Endothelial cell of umbilical vein (primary cell): ENCODE results near the gene CBLN3. TPM values are rescaled to one million over a fixed set of nuclear protein-coding genes. Genes with fewer than 3 reads are reported as not detected.

Experiments
- BruUV-seq: library from RNA; stranded (reverse); fragments of 400-500 nt; replicated peaks from 2 replicates; lab custom pipeline; 2021; lab: Mats Ljungman, UMichigan
- CTCF ChIA-PET: fragments of 300-600, 350-600 bp; sonication (Branson Sonifier 250); formaldehyde crosslinking; loops from one replicate; lab custom pipeline; 2021; ENCODE audit warnings: antibody characterized with exemption, inconsistent platforms; lab: Charles Lee
- POLR2A ChIA-PET: fragments of 300-600, 350-600 bp; sonication (Branson Sonifier 250); formaldehyde crosslinking; loops from one replicate; lab custom pipeline; 2021; ENCODE audit warnings: antibody characterized with exemption, inconsistent platforms; lab: Charles Lee
- DNase-seq: peaks from one replicate; pipeline ENCODE4 v3.0.0-alpha.2; 2011; ENCODE audit warnings: low read depth, low spot score
- FAIRE-seq: peaks from 2 replicates; lab custom pipeline; 2011; peaks lifted over from hg19 to GRCh38; lab: Jason Lieb, UNC
- H2AFZ ChIP-seq: 2 replicates; pipeline ENCODE4 v1.6.0; 2012; ENCODE audit warnings: low read depth, low read length, control low read depth, inconsistent platforms
- H3K27ac ChIP-seq: 2 replicates; pipeline ENCODE4 v1.5.1; 2011; ENCODE audit warnings: low read depth, mild to moderate bottlenecking, control low read depth, low read length, moderate library complexity; ENCODE audit not compliant: insufficient read depth
- H3K27me3 ChIP-seq, 2 experiments: 2 replicates each; pipeline versions ENCODE4 v1.6.0 to v1.6.1; 2011; ENCODE audit warnings: low read length in 2 of 2, mixed read lengths in 1 of 2; ENCODE audit not compliant: control insufficient read depth in 2 of 2, insufficient read depth in 2 of 2
- H3K36me3 ChIP-seq, 2 experiments: 2 replicates in 1 of 2; 3 replicates in 1 of 2; pipeline ENCODE4 v1.5.1; 2011; ENCODE audit warnings: low read length in 2 of 2, mild to moderate bottlenecking in 1 of 2, moderate library complexity in 1 of 2; ENCODE audit not compliant: control insufficient read depth in 2 of 2, insufficient read depth in 2 of 2; ENCODE audit errors: extremely low read depth in 1 of 2
- H3K4me1 ChIP-seq: 3 replicates; pipeline ENCODE4 v1.5.1; 2011; ENCODE audit warnings: mild to moderate bottlenecking, low read length; ENCODE audit not compliant: control insufficient read depth, insufficient read depth; ENCODE audit errors: extremely low read depth
- H3K4me2 ChIP-seq: 2 replicates; pipeline ENCODE4 v1.6.1; 2011; ENCODE audit warnings: low read length, control low read depth, mixed read lengths; ENCODE audit not compliant: insufficient read depth
- H3K4me3 ChIP-seq, 3 experiments: fragments of 200-600 bp in 1 of 3; sonication (generic), shearing (Covaris generic) in 1 of 3; replicated peaks in 1 of 3; 2 replicates each; pipeline ENCODE4 v1.5.1; 2011 to 2016; ENCODE audit warnings: control low read depth in 3 of 3, low read length in 3 of 3, mild to moderate bottlenecking in 2 of 3, inconsistent platforms in 1 of 3, low read depth in 1 of 3, moderate library complexity in 1 of 3; ENCODE audit not compliant: insufficient read depth in 1 of 3
- H3K79me2 ChIP-seq: 2 replicates; pipeline ENCODE4 v1.6.0; 2012; ENCODE audit warnings: low read length, inconsistent platforms; ENCODE audit not compliant: control insufficient read depth, insufficient read depth
- H3K9ac ChIP-seq: replicated peaks from 2 replicates; pipeline ENCODE3; 2011; ENCODE audit warnings: low read length, control low read depth; ENCODE audit not compliant: insufficient read depth; ENCODE audit errors: extremely low read depth
- H3K9me1 ChIP-seq: replicated peaks from 3 replicates; pipeline ENCODE4 v1.6.0; 2011; ENCODE audit warnings: mild to moderate bottlenecking, low read length; ENCODE audit not compliant: control insufficient read depth, insufficient read depth; ENCODE audit errors: extremely low read depth
- H3K9me3 ChIP-seq: replicated peaks from 2 replicates; pipeline ENCODE4 v1.5.1; 2012; ENCODE audit warnings: low read length, inconsistent platforms; ENCODE audit not compliant: control insufficient read depth, insufficient read depth
- H4K20me1 ChIP-seq: replicated peaks from 2 replicates; pipeline ENCODE3; 2011; ENCODE audit warnings: mild to moderate bottlenecking, low read length; ENCODE audit not compliant: control insufficient read depth, insufficient read depth; ENCODE audit errors: extremely low read depth
- EZH2 ChIP-seq: IDR thresholded peaks from 2 replicates; pipeline ENCODE4 v1.6.1; 2012; ENCODE audit warnings: borderline replicate concordance, low read depth, mild to moderate bottlenecking, moderate library complexity, low read length, inconsistent platforms; ENCODE audit not compliant: severe bottlenecking
- FOS ChIP-seq: IDR thresholded peaks from 2 replicates; pipeline ENCODE4 v1.6.1; 2011; ENCODE audit warnings: mild to moderate bottlenecking, low read length, moderate library complexity, borderline replicate concordance; ENCODE audit not compliant: insufficient read depth
- GATA2 ChIP-seq: IDR thresholded peaks from 2 replicates; pipeline ENCODE4 v1.7.0; 2011; ENCODE audit warnings: low read depth, mild to moderate bottlenecking, moderate library complexity, mixed read lengths, low read length; ENCODE audit not compliant: insufficient read length, insufficient read depth
- JUN ChIP-seq: IDR thresholded peaks from 2 replicates; pipeline ENCODE4 v1.6.1; 2011; ENCODE audit warnings: borderline replicate concordance, low read depth; ENCODE audit not compliant: insufficient read length, insufficient read depth
- MYC ChIP-seq: IDR thresholded peaks from one replicate; pipeline ENCODE4 v1.6.1; 2011; ENCODE audit warnings: mild to moderate bottlenecking, low read depth, low read length
- POLR2A ChIP-seq: IDR thresholded peaks from 2 replicates; pipeline ENCODE4 v1.6.1; 2012; ENCODE audit warnings: low read depth, mild to moderate bottlenecking, control low read depth, low read length
- POLR2AphosphoS5 ChIP-seq: IDR thresholded peaks from 2 replicates; pipeline ENCODE4 v1.6.1; 2012; ENCODE audit warnings: low read depth, mild to moderate bottlenecking, control low read depth, low read length, moderate library complexity; ENCODE audit not compliant: insufficient read depth
- dilution Hi-C: fragments of 300-500 bp; cut with MboI; formaldehyde crosslinking; loops from one replicate; pipeline ENCODE4 v1.15.0; 2019; ENCODE audit warnings: low sequenced_read_pairs; ENCODE audit not compliant: extremely low pct_ligation_motif_present
- intact Hi-C: fragments of 100-400 bp; cut with micrococcal nuclease; formaldehyde crosslinking; loops from one replicate; pipeline ENCODE4 v1.10.0; 2022
- polyA plus RNA-seq, 4 experiments: library from polyadenylated mRNA; depleted of rRNA in 3 of 4; stranded (reverse) in 3 of 4; unstranded in 1 of 4; fragments of >200 nt; gene quantifications; 2 replicates each; pipeline versions ENCODE4 v1.2.1 to v1.2.3, GENCODE V29; 2011 to 2012; ENCODE audit warnings: missing spikeins in 1 of 4
- total RNA-seq: library from RNA; stranded (reverse); gene quantifications from 2 replicates; pipeline ENCODE4 v1.2.3, GENCODE V29; 2021
- TF ChIP-seq, protein P1 (sequence below): IDR thresholded peaks from 2 replicates; pipeline ENCODE4 v1.6.1; 2011; ENCODE audit not compliant: insufficient read depth, insufficient read length
- TF ChIP-seq, protein P2 (sequence below), 2 donors: IDR thresholded peaks; 1 replicate in 1 of 2; 2 replicates in 1 of 2; pipeline ENCODE4 v1.5.1; 2011; ENCODE audit warnings: low read length in 2 of 2, mild to moderate bottlenecking in 2 of 2, moderate library complexity in 2 of 2, control low read depth in 1 of 2, inconsistent platforms in 1 of 2, low read depth in 1 of 2; ENCODE audit not compliant: insufficient read depth in 1 of 2; ENCODE audit errors: extremely low read depth in 1 of 2

Gene CBLN3
- total and polyA plus RNA-seq, 2 donors (not counting 3 experiments of a cell fraction or from before 2014, with no cell fraction given), result 7.9 to 8.6 TPM

DNA sequence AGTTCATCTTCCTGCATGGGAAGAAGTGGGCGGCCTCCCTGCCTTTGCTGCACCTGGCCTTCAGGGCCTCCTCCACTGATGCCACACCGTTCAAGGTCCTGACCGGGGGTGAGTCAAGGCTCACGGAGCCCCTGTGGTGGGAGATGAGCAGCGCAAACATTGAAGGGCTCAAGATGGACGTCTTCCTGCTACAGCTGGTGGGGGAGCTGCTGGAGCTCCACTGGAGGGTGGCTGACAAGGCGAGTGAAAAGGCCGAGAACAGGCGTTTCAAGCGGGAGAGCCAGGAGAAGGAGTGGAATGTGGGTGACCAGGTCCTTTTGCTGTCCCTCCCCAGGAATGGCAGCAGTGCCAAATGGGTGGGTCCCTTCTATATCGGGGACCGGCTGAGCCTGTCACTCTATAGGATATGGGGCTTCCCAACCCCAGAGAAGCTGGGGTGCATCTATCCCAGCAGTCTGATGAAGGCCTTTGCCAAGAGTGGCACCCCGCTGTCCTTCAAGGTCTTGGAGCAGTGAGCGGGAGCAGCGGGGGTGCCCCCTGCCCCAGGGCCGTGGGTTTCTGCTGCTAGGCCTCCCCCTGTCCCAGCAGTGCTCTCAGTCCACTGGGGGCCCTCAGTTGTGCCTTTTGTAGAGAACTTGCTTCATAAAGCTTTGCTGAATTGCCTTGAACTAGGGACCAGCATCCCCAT, 12.4 kb downstream of the CBLN3 start:
- H3K9me1 ChIP-seq, result no peaks in the 10 kb centered on the region
- H3K4me1 ChIP-seq, result peaks cover 17% of the 10 kb centered on the region
- CTCF ChIA-PET, result interaction anchor here (1.4 to 3.9 kb wide), 3 partner anchors 14 to 84 kb away, joined by 3 to 50 read pairs (median 23); partner anchors contain the start of gene NYNRIN
- no peaks in the 10 kb centered on the region for H3K27me3 ChIP-seq
- peaks cover 4 to 32% of the 10 kb centered on the region in 2 experiments for H3K36me3 ChIP-seq
- POLR2A ChIA-PET, result interaction anchor here (1.8 kb wide), 1 partner anchor 15 kb away, joined by 5 read pairs; no protein-coding TSS in a partner anchor
- no peak overlapping the region for H3K9ac ChIP-seq
- intact Hi-C loops (no loop called here), dilution Hi-C loops (no loop called here)
- FAIRE-seq (no peak), DNase-seq (no peak)
- no peaks in the 10 kb centered on the region for H3K79me2 ChIP-seq
- H2AFZ ChIP-seq, result no peak overlapping the region
- H3K4me2 ChIP-seq, result no peak overlapping the region
- no peaks in the 10 kb centered on the region for H4K20me1 ChIP-seq
- BruUV-seq, result no TSS peak
- TF ChIP-seq GATA2 (no peak), MYC (no peak), JUN (no peak), POLR2A (no peak)
- H3K4me3 ChIP-seq, result no peak overlapping the region
- H3K27ac ChIP-seq, result no peak overlapping the region
- H3K9me3 ChIP-seq, result no peaks in the 10 kb centered on the region

GRCh38 chr14:24416254-24416931, 13.1 kb downstream of the CBLN3 start:
- Histone ChIP-seq H3K27ac (no peak overlapping the region), H3K4me2 (no peak overlapping the region), H3K9ac (no peak overlapping the region), H3K4me3 (no peak overlapping the region), H4K20me1 (no peaks in the 10 kb centered on the region), H3K27me3 (no peaks in the 10 kb centered on the region), H2AFZ (no peak overlapping the region), H3K4me1 (peaks cover 17% of the 10 kb centered on the region), H3K9me3 (no peaks in the 10 kb centered on the region), H3K79me2 (no peaks in the 10 kb centered on the region), H3K9me1 (no peaks in the 10 kb centered on the region), H3K36me3 (peaks cover 4 to 33% of the 10 kb centered on the region in 2 experiments)
- intact Hi-C loops (no loop called here), dilution Hi-C loops (no loop called here)
- FAIRE-seq (no peak), DNase-seq (no peak)
- BruUV-seq, result no TSS peak
- ChIA-PET POLR2A (no interaction called here), CTCF (interaction anchor here (1.4 to 3.9 kb wide), 2 partner anchors 15 to 17 kb away, joined by 3 to 50 read pairs; partner anchors contain the start of gene NYNRIN)
- TF ChIP-seq FOS, result no peak
- TF ChIP-seq GATA2, result no peak
- TF ChIP-seq, protein P1, sequence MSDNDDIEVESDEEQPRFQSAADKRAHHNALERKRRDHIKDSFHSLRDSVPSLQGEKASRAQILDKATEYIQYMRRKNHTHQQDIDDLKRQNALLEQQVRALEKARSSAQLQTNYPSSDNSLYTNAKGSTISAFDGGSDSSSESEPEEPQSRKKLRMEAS, result no peak
- no peak for TF ChIP-seq JUN
- TF ChIP-seq POLR2AphosphoS5, result no peak
- TF ChIP-seq, protein P2, sequence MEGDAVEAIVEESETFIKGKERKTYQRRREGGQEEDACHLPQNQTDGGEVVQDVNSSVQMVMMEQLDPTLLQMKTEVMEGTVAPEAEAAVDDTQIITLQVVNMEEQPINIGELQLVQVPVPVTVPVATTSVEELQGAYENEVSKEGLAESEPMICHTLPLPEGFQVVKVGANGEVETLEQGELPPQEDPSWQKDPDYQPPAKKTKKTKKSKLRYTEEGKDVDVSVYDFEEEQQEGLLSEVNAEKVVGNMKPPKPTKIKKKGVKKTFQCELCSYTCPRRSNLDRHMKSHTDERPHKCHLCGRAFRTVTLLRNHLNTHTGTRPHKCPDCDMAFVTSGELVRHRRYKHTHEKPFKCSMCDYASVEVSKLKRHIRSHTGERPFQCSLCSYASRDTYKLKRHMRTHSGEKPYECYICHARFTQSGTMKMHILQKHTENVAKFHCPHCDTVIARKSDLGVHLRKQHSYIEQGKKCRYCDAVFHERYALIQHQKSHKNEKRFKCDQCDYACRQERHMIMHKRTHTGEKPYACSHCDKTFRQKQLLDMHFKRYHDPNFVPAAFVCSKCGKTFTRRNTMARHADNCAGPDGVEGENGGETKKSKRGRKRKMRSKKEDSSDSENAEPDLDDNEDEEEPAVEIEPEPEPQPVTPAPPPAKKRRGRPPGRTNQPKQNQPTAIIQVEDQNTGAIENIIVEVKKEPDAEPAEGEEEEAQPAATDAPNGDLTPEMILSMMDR (IDR thresholded peaks at IDR 0.05; ENCODE audit: extremely low read depth in 1 of 2, insufficient read depth in 1 of 2, low read depth in 1 of 2, low read length in 2 of 2), result no peak
- no peak for TF ChIP-seq POLR2A
- TF ChIP-seq EZH2, result no peak
- no peak for TF ChIP-seq MYC
